Upper lobe of right lung (tissue), 1 donor: ENCODE results near the gene C1orf216. TPM values are rescaled to one million over a fixed set of nuclear protein-coding genes. Genes with fewer than 3 reads are reported as not detected.
"Not testable (repeated sequence)": the region's sequence is repeated elsewhere in the genome, so short reads cannot be mapped to it uniquely, and the experiment has no call there.

Experiments
- ATAC-seq: fragments of 200-7000 bp; cut with Tn5 transposase; one replicate; pipeline ENCODE4 v1.9.1; 2020; ENCODE audit warnings: mild to moderate bottlenecking, moderate library complexity
- DNase-seq: peaks from one replicate; pipeline ENCODE4 v3.0.0-alpha.2; 2020
- H3K27ac ChIP-seq: fragments of 200-600 bp; one replicate; pipeline ENCODE4 v1.8.0; 2022
- H3K27me3 ChIP-seq: fragments of 200-600 bp; one replicate; pipeline ENCODE4 v1.8.0; 2022; ENCODE audit warnings: mild to moderate bottlenecking
- H3K36me3 ChIP-seq: fragments of 200-600 bp; one replicate; pipeline ENCODE4 v1.8.0; 2022
- H3K4me1 ChIP-seq: fragments of 200-600 bp; one replicate; pipeline ENCODE4 v1.8.0; 2022
- H3K4me3 ChIP-seq: fragments of 200-600 bp; one replicate; pipeline ENCODE4 v1.8.0; 2022; ENCODE audit warnings: mild to moderate bottlenecking
- H3K9me3 ChIP-seq: fragments of 200-600 bp; one replicate; pipeline ENCODE4 v1.8.0; 2022
- intact Hi-C: fragments of 100-400 bp; cut with DNase I; formaldehyde crosslinking; loops from one replicate; pipeline ENCODE4 v1.11.0; 2022
- total RNA-seq: library from RNA; stranded (reverse); fragmentation: NEBNext Ultra II Directional; extraction: Animal tissue kit (Norgen Biotek cat#: 25700); gene quantifications from one replicate; pipeline ENCODE4 v1.2.1, GENCODE V29; 2021
- TF ChIP-seq, protein P1 (sequence below): fragments of 200-600 bp; IDR thresholded peaks from one replicate; pipeline ENCODE4 v1.8.0; 2022; ENCODE audit warnings: antibody characterized with exemption
- donor health status: DM: no; HTN: yes; CAD: no; lungs with severe emphysema.

The C1orf216 gene
- total RNA-seq, 1 donor from 2014 or later = 13.9 TPM

DNA sequence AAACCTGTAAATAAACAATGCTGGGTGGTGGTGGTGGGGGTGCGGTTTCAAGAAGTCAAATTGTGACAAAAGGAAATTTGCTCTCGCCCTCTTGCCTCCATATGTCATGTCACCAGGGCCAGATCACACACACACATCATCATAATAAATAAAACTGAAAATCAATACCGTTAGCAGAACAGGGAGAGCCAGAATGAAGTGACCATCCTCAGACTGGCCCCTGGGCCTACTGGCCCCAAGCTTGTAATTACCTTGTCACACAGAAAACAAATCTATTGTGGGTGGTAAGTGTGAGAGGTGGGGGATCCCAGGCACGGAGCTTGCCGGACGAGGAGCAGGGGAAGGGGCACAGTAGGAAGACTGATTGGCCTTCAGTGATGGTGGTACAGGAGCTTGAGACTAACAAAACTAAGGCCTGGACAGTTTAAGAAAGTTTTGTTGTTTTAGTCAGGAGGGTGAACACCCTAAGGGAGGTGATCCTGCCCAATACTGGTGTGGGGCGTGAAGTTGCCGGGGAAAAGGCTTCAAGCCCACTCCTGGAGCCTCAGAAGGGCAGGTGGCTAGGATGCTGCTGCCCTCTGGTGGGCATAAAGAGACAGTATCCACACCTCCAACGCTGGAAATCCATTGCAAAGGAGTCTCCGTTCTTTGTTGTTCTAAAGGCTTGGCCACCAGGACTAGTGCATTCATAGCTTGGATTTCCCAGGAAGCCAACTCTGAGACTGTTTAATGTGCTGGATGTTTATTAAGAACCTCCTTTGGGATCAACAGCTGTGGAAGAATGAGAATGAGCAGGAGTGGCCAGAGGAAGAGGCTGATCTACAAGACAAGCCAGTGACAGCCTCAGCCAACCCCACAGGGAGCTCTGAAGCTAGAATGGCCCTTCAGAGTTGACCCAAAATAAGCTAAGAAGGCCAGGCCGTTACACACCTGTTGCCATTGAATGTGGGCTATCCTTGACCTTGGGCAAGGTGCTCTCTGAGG is 8.1 kb upstream of the C1orf216 start:
- TF ChIP-seq, protein P1, sequence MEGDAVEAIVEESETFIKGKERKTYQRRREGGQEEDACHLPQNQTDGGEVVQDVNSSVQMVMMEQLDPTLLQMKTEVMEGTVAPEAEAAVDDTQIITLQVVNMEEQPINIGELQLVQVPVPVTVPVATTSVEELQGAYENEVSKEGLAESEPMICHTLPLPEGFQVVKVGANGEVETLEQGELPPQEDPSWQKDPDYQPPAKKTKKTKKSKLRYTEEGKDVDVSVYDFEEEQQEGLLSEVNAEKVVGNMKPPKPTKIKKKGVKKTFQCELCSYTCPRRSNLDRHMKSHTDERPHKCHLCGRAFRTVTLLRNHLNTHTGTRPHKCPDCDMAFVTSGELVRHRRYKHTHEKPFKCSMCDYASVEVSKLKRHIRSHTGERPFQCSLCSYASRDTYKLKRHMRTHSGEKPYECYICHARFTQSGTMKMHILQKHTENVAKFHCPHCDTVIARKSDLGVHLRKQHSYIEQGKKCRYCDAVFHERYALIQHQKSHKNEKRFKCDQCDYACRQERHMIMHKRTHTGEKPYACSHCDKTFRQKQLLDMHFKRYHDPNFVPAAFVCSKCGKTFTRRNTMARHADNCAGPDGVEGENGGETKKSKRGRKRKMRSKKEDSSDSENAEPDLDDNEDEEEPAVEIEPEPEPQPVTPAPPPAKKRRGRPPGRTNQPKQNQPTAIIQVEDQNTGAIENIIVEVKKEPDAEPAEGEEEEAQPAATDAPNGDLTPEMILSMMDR = peak; percentile 89
- peak; percentile 94 for ATAC-seq
- Histone ChIP-seq H3K27me3 (no peaks in the 10 kb centered on the region), H3K36me3 (no peaks in the 10 kb centered on the region), H3K27ac (no peak overlapping the region), H3K4me1 (no peaks in the 10 kb centered on the region), H3K4me3 (no peak overlapping the region), H3K9me3 (no peaks in the 10 kb centered on the region)
- no peak for DNase-seq
- intact Hi-C loops = loop anchor here (10.0 kb wide), 1 partner anchor 162 kb away; no protein-coding TSS in a partner anchor

- H3K36me3 ChIP-seq = no peaks in the 10 kb centered on the region
- intact Hi-C loops = loop anchor here (10.0 kb wide), 1 partner anchor 161 kb away; no protein-coding TSS in a partner anchor
- DNase-seq (no peak), ATAC-seq (no peak)
- no peak overlapping the region for H3K27ac ChIP-seq
- no peaks in the 10 kb centered on the region for H3K27me3 ChIP-seq
- no peak overlapping the region for H3K4me3 ChIP-seq
- H3K4me1 ChIP-seq = no peaks in the 10 kb centered on the region
- H3K9me3 ChIP-seq = no peaks in the 10 kb centered on the region
- TF ChIP-seq, protein P1 = no peak
Measured at GRCh38 chr1:35725596-35725995, 6.9 kb upstream of the C1orf216 start.

GRCh38 chr1:35717911-35718476 is 690 bp downstream of the C1orf216 start:
- Histone ChIP-seq H3K4me3 (peak overlapping the region; percentile 89), H3K4me1 (peaks cover 22% of the 10 kb centered on the region), H3K27ac (peak overlapping the region; percentile 82), H3K27me3 (no peaks in the 10 kb centered on the region), H3K9me3 (no peaks in the 10 kb centered on the region), H3K36me3 (peaks cover 13% of the 10 kb centered on the region)
- peak; percentile 70 for ATAC-seq
- intact Hi-C loops = no loop called here
- TF ChIP-seq, protein P1 = no peak
- no peak for DNase-seq

GRCh38 chr1:35715568-35716002 is 3.1 kb downstream of the C1orf216 start:
- Histone ChIP-seq H3K4me3 (no peak overlapping the region), H3K4me1 (peaks cover 22% of the 10 kb centered on the region), H3K27me3 (no peaks in the 10 kb centered on the region), H3K27ac (no peak overlapping the region), H3K9me3 (no peaks in the 10 kb centered on the region), H3K36me3 (peaks cover 13% of the 10 kb centered on the region)
- ATAC-seq (peak; percentile 71), DNase-seq (peak; percentile 84)
- intact Hi-C loops = no loop called here
- TF ChIP-seq, protein P1 = peak; percentile 85

GRCh38 chr1:35714921-35715567 is 3.6 kb downstream of the C1orf216 start:
- no peaks in the 10 kb centered on the region for H3K9me3 ChIP-seq
- intact Hi-C loops = no loop called here
- H3K27ac ChIP-seq = no peak overlapping the region
- no peaks in the 10 kb centered on the region for H3K27me3 ChIP-seq
- no peak for ATAC-seq
- H3K4me3 ChIP-seq = no peak overlapping the region
- TF ChIP-seq, protein P1 = no peak
- DNase-seq = no peak
- peaks cover 22% of the 10 kb centered on the region for H3K4me1 ChIP-seq
- H3K36me3 ChIP-seq = peaks cover 13% of the 10 kb centered on the region

DNA sequence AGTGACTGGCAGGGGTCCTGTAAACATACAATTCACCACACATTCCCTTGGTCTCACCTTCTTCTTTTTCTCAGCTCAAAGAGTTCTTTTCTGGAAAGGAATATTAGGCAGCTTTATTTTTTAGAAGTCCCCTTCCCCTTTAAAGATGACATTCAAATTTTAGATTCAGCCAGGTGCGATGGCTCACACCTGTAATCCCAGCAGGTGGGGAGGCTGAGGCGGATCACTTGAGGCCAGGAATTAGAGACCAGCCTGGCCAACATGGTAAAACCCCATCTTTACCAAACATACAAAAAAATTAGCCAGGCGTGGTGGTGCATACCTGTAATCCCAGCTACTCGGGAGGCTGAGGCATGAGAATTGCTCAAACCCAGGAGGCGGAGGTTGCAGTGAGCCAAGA is 7.6 kb downstream of the C1orf216 start:
- H3K4me1 ChIP-seq, H3K27ac ChIP-seq, intact Hi-C loops, H3K4me3 ChIP-seq, H3K9me3 ChIP-seq, DNase-seq, ATAC-seq: not testable (repeated sequence)
- Histone ChIP-seq H3K27me3 (peaks cover 32% of the 10 kb centered on the region), H3K36me3 (peaks cover 13% of the 10 kb centered on the region)
